Measurements from ENCODE around the gene ATOH1. TPM values are rescaled to one million over a fixed set of nuclear protein-coding genes. Genes with fewer than 3 reads are reported as not detected.

The ATOH1 gene
- total and polyA plus RNA-seq, 8 donors: not detected

- intact Hi-C loops (cut with DNase I): no loop called here
- H3K9me3 ChIP-seq: no peaks in the 10 kb centered on the region
- H3K4me3 ChIP-seq: no peak overlapping the region
- no peak for DNase-seq
- no peaks in the 10 kb centered on the region for H3K4me1 ChIP-seq
- H3K36me3 ChIP-seq: no peaks in the 10 kb centered on the region
- H3K27me3 ChIP-seq: no peaks in the 10 kb centered on the region
- no peak overlapping the region for H3K27ac ChIP-seq
- TF ChIP-seq, protein P1, sequence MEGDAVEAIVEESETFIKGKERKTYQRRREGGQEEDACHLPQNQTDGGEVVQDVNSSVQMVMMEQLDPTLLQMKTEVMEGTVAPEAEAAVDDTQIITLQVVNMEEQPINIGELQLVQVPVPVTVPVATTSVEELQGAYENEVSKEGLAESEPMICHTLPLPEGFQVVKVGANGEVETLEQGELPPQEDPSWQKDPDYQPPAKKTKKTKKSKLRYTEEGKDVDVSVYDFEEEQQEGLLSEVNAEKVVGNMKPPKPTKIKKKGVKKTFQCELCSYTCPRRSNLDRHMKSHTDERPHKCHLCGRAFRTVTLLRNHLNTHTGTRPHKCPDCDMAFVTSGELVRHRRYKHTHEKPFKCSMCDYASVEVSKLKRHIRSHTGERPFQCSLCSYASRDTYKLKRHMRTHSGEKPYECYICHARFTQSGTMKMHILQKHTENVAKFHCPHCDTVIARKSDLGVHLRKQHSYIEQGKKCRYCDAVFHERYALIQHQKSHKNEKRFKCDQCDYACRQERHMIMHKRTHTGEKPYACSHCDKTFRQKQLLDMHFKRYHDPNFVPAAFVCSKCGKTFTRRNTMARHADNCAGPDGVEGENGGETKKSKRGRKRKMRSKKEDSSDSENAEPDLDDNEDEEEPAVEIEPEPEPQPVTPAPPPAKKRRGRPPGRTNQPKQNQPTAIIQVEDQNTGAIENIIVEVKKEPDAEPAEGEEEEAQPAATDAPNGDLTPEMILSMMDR (IDR thresholded peaks at IDR 0.05): no peak
- no peak for ATAC-seq
Observed at GRCh38 chr4:93876754-93877153, 48.2 kb downstream of the ATOH1 start.

GRCh38 chr4:93878566-93878965 is 50.0 kb downstream of the ATOH1 start:
- DNase-seq (no peak), ATAC-seq (no peak)
- Histone ChIP-seq H3K27ac (no peak overlapping the region), H3K9me3 (no peaks in the 10 kb centered on the region), H3K27me3 (no peaks in the 10 kb centered on the region), H3K36me3 (no peaks in the 10 kb centered on the region), H3K4me3 (no peak overlapping the region), H3K4me1 (no peaks in the 10 kb centered on the region)
- TF ChIP-seq, protein P1 (IDR thresholded peaks at IDR 0.05): no peak
- intact Hi-C loops (cut with DNase I): no loop called here

GRCh38 chr4:93879919-93880318 is 51.4 kb downstream of the ATOH1 start:
- no peaks in the 10 kb centered on the region for H3K9me3 ChIP-seq
- H3K4me1 ChIP-seq: no peaks in the 10 kb centered on the region
- ATAC-seq (no peak), DNase-seq (no peak)
- intact Hi-C loops (cut with DNase I): no loop called here
- no peaks in the 10 kb centered on the region for H3K36me3 ChIP-seq
- H3K27ac ChIP-seq: no peak overlapping the region
- no peaks in the 10 kb centered on the region for H3K27me3 ChIP-seq
- TF ChIP-seq, protein P1 (IDR thresholded peaks at IDR 0.05): no peak
- no peak overlapping the region for H3K4me3 ChIP-seq

Measured in left lung (tissue), 10 donors.